HG02623 (cell line): ENCODE measurements around the gene NHEJ1.

Experiments used
- ATAC-seq: cut with Tn5 transposase; IDR thresholded peaks from one replicate; pipeline ENCODE4 v1.9.1; 2021; ENCODE audit warnings: moderate library complexity; ENCODE audit not compliant: unreplicated experiment

NHEJ1 gene

DNA sequence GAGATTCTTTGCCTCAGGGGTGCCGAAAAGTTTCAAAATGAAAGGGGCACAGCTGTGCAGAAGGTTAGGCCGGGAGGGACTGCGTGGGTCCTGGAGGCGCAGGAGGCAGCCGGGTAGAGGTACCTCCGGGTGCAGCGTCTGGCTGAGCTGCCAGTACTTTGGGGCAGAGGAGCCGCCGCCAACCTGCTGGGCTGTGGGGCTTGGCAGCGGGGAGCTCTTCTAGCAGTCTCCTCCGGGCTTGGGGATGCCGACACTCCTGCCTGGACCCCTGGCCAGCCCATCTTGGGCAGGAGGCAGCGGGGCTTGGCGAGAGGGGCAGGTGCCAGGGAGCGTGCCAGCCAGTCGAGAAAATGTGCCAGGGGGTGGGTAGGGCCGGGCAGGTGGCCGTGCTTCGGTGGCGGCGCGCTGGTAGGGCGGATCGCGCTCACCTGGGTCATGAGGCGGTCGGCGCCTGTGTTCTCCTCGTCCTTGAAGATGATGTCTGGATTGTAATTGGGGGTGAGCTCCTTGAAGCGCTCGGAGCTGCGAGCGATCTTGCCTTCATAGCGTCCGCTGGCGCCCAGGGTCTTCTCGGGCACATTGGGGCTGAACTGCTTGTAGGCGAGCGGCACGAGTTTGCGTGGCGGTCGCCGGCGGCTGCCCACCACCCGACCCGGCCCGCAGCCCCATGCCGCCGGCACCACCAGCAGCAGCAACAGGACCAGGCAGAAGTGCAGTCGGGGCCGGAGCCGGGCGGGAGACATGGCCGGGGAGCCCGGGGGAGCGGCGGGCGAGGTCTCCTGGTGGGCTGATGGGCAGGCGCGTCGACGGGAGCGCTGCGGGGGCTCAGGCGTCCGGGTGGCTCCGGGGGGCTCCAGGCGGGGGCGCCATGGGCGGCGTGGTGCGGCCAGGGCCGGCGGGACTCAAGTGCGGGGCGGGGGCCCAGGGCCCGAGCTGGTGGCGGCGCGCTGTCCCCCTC, 100.6 kb downstream of the NHEJ1 start:
- ATAC-seq = no peak

DNA sequence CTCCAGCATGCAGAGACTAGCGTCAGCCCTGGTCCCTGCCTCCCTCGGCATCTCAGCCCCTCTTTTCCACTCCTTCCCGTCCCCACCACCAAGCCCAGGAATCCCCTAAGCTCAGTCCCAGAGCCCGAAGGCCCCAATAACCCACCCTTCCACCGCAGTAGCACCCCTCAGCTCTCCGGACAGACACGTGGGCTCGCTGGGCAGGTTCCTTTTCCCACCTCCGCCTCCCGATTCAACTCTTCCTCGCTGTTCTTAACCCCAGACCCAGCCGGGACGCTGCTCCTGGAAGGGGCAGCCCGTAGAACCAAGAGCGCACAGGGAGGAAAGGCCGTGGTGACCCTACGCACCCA, 101.3 kb downstream of the NHEJ1 start:
- no peak for ATAC-seq

DNA sequence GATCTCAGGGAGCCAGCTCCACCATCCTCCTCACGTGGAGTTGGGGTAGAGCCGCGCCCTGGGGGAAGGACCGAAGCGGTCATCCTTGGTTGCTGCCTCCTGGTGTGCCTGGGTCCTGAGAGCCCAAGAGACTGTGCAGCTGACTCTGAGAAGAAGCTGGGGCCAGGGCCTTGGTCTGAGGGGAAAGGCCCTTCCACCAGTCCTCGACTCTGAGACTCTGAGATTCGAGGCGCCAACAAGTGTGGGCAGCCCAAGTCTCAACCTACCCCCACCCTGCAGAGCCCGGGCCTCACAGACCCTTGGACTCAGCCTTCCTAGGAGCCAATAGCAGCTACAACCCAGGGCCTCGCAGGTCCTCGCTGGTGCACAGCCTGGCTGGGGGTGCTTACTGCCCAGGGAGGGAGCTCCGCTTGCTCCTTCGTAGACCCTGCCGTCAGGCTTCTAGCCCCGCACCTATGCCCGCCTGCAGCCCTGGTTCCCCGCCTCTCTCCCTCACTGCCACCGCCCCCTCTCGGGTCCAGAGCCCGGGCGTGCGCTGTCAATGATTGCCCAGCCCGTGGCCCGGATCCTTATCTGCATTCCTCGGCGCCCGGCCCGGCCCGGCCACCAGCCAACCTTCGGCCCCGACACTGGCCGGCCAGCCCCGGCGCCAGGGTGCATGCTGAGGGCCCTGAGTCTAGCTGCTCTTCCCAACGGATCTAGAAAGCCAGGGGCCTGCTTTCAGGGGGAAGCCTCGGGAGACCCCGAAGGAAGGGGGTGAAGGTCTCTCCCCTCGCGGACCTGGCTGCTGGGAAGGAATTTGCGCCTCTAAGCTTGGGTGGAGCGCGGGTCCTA, 101.9 kb downstream of the NHEJ1 start:
- ATAC-seq = no peak

DNA sequence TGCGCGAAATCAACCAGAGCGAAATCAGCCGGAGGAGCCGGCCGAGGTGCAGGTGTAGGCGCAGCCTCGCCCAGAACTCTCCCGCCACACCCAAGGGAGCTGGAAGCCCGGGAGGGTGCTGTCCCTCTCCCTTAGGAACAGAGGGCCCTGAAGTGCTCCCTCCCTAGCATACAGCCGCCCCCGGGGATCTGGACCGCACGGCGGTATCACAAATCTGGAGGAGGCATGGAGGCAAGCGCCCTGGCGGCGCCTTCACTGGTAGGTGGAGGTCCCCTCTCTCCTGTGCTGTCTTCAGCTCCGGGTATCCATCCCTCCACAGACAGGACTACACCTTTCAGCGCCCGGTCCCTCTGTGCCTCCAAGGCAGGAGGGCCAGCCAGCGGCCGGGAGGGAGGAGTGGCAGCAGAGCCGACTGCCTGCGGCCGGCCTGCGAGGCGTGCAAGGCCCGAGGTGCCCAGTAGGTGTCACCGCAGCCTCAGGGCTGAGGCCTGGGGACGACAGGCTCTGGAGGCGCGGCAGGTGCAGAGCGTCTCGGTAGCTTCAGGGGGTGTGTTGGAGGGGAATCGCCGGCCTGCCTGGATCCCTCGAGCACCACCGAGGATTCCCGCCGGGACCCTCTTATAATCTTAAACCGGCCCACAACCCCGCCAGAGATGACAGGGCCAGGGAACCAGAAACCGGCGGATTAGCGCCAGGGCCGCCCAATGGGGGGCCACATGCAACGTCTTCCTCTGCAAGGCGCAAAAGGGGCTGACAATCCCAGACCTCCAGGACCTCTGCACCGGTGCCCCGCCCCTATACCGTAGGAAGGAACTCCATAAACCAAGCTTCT, 102.7 kb downstream of the NHEJ1 start:
- ATAC-seq = no peak

DNA sequence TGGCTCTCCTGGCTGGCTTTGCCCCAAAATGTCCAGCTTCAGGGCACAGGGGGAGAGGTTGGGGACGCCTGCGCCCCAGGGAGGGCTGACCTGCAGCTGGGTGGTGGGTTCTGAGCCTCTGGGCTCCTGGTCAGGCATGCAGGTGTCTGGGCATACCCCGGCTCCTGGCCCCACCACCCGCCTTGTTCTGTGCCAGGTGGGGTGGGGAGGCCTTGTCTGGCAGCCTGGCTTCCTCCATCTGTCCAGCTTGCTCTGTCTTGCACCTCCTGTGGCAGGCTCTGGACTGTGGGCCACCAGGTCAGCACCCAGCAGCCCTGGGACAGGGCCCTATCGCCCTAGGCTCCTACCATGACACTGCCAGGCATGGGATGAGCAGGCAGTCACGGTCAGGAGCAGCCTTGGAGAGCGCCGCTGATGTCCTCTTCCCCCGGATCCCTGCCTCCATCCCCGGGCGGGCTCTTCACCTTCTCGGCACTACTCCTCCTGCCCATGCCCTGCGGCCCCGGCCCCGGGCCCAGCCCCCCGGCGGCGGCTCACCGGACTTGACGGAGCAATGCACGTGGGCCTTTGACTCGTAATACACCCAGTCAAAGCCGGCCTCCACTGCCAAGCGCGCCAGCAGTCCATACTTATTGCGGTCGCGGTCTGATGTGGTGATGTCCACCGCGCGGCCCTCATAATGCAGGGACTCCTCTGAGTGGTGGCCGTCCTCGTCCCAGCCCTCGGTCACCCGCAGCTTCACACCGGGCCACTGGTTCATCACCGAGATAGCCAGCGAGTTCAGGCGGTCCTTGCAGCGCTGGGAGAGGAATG, 103.5 kb downstream of the NHEJ1 start:
- ATAC-seq = no peak

DNA sequence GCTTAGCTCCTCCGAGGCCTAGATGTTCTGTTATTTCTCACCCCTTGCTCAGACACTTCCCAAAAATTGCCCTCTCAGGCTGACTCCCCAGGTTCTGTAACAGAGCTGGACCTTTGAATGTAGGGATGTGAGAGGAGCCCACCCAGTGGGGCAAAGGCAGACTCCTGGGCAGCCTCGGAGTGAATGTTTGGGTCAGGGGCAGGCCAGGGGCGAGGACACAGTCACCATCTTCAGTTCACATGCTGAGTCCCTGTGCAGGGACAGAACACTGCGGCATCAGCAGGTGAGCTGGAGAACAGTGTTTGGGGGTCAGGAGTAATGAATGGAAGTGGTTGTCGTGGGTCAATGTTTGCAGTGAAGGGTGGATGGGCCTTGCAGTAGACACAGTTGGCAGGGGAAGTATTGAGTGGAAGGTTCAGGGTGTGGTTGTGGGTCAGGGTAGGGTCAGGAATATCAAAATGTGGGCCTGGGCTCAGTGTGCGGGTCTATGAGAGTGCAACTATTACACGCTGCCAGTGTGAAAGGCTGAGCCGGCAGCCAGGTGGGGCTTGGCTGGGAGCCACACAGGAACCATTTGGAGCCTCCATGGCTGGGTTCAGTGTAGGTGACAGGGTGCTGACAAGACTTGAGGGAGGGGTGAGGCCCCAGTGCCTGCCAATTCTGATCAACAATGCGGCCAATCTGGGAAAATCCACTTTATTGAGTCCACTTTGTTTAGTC, 104.3 kb downstream of the NHEJ1 start:
- no peak for ATAC-seq

DNA sequence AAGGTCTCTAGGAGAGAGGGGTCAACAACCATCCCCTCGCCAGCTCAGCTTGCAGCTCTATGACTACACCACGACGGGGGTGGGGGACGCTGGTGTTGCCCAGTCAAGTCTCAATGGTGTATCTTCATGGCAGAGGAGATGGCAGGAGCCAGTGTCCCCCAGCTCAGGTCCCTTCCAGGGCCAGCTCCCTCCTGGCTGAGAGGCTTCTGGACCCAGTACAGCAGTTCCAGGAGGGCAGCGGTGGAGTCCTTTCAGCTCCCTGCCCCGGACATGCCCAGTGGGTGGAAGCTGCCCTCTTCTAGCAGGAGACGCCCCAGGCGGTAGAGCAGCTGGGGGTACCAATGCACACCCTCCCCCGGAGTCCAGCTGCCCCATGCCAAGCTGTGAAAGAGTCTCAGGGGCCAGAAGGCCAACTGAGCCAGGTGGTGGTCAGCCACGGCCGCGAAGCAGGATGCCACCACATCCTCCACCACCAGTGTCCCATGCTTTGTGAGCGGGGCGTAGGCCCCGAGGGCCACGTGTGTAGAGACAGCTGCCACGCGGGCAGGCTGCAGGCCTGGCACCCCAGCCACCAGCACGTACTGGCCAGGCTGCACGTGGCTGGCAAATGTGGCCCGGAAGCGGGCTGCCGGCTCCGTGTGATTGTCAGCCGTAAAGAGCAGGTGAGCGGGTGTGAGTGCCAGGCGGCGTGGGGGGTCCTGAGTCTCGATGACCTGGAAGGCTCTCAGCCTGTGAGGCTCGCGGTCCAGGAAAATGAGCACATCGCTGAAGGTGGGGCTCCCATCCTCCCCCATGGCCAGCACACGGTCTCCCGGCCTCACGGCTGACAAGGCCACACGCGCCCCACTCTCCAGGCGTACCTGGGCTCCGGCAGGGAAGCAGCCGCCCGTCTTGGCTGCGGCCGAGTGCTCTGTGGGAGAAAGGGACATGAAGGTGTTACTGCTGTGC, 105.4 kb downstream of the NHEJ1 start:
- ATAC-seq = no peak

DNA sequence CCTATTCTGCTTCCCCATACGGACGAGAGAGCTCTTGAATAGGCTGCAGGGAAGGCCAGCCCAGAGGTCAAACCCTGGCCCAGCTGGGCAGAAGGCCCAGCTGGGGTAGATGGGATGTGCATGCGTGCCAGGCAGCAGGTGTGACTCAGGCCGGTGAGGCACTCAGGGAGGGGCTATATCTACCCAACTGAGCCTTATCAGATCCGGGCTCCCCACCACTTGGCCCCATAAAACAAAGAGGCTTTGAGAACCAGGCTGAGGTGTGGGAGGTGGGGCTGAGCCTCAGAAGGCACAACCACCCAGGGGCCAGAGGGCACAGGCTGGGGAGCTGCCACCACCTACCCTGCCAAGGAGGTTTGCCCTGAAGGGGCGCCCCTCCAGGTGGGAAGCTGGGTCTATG, 111.3 kb downstream of the NHEJ1 start:
- ATAC-seq = no peak

DNA sequence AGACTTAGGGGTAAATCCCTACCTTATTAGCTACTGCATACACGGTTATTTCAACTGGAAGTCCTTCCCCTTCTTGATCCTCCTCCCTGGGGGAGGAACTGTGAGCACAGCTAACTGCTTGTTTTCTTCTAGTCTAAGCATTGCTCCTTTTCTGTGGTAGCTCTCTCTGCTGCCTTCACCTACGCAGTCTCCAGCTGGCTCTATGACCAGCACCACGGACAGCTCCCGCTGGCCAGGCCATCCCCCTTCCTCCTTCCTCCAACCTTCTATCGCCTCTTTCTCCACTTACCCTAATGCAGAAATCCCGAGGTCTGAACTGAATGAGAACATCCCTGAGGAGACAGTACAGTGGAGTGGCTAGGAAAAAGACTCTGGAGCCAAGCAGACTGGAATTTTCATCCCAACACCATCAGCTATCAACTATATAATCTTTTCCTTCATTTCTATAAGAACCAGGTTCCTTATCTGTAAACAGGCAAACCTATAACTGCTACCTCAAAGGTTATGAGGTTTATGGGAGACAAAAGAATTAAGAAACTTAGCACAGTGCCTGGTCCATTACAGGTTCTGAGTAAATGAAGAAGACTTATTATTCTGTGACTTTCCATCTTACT, 114.6 kb downstream of the NHEJ1 start:
- ATAC-seq = no peak

DNA sequence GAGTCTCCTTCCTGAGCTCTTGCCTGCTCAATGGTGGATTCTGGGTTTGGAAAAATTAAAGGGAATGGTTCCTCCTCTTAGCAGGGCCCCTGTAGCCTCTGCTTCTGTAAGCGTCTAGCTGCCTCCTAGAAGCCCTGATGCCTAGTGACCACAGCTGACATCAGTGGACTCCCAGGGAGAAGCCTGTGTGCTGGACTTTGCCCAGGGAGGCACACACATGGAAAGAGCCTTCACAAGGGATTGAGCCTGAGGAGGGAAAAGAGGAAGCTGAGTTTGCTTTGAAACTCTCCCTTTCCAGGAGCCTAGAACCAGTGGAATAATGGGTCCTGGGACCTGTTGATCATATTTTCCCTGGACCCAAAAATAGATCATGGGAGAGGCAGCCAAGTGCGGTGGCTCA, 117.9 kb downstream of the NHEJ1 start:
- no peak for ATAC-seq

DNA sequence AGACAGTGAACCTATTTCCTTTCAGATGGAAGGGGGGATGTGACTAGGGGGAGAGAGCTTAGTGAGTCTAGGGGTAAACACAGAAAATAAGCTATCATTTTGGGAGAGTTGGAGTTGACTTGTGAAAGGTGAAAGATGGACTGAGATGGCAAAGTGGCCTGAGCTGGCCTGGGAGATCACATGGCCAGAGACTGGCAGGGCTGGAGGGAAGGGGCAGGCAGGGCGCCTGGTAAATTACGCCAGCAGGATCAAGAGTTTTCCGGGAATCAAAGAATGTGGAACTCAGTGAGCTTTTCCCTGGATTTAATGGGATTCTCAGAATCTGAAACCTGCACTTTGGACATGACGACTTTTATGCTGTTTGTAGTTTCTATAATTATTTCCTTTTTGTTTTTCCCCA, 118.5 kb downstream of the NHEJ1 start:
- ATAC-seq = no peak

DNA sequence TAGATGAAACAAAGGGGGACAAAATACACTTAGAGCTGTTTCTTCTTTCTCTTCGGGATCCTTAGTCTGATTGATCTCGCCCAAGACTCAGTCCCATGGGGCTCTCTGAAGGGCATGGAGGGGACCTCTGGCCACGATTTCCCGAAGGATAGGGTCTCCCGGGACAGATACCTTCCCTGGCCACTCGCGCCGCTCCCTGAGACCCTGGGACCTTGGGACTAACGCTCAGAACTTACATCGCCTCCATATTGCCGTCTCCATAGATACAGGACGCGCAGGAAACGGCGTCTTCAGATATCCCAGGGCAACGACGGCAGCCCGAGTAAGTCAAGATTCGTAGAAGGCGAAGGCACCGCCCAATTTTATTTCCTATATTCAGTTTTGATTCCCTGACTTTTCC, 119.4 kb downstream of the NHEJ1 start, which contains the start of gene CFAP65:
TSS of gene CFAP65 (minus strand) at position 265 of the 400 bp plus-strand sequence. CDS start 2,468 bp downstream, outside the sequence.
- ATAC-seq = no peak

DNA sequence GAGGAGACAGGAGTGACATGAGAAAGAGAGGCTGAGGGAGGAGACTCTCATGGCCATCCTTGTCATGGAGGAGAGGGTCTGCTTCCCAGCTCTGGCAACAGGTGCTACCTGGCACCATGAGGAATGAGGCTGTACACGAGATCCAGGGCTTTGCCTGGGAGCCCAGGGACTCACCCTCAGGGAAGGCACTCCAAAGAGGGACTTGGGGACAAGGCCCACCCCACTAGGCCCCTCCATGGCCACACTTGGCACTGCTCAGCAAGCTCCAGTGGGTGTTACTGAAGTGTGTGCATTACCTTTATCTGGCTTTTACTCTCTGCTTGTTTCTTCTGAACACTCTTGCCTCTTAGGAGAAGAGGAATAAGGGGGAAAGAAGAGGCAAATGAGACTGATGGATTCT, 122.0 kb downstream of the NHEJ1 start:
- ATAC-seq = no peak

DNA sequence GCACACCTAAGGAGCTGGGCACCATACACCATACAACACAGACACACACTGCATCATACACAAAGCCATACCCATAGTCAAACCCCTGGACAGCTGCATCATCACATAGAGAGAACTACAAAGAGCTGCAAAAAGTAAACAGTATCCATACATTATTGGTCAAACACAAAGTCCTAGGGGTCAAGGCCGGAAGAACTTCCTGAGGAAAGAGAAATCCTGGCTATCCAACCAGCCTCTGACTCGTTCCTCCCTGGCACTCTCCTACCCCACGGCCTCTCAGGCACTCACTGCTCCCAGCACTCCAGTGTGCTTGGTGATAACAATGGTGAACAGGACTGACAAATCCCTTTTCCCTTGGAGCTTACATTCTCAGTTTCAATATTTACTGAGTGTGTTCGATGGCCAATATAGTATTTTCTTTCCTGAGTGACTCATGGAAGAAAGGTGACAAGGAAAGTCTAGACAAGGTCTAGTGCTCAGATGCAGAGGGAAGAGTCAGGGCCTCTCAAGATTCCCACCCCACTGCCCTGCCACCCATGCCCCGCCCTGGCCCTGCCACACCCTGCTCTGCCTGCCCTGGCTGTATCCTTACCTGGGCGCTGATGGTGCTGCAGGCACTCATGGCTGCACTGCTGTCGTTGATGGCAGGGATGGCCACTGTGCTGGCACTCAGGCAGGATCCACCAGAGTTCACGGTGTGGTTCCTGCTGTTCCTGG, 122.7 kb downstream of the NHEJ1 start:
- no peak for ATAC-seq

DNA sequence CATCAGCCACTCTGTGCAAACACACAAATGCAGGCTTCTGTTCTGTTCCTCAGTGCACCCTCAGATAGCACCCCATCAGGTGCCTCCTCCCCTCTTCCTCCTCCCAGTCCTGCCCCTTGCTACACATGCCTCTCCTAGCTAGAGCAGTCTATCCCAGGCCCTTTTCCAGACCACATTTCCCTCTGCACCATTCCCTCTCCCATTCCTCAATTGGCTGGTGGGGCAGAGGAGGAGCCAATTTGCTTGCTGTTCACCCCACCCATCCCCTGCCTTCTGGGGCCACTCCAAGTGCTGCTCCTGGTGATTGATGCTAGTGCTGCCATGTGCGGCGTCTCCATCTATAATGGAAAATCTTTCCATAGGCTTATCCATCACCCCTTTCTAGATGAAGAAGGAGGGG, 124.7 kb downstream of the NHEJ1 start:
- ATAC-seq = no peak

DNA sequence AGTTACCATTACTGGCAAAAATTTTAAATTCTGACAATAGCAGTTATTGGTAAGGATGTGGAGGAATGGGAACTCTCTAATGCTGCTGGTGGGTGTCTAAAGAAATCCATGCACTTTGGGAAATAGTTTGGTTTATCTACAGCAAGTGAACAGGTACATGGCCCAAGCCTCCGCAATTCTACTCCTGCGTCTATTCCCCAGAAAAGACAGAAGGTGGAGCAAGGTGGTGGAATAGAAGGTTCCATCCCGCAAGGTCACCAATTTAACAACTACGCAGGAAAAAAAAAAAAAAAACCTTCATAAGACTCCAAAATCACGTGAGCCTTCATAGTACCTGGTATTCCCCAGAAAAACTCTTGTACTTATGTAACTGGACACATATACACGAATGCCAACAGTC, 125.8 kb downstream of the NHEJ1 start:
- no peak for ATAC-seq

DNA sequence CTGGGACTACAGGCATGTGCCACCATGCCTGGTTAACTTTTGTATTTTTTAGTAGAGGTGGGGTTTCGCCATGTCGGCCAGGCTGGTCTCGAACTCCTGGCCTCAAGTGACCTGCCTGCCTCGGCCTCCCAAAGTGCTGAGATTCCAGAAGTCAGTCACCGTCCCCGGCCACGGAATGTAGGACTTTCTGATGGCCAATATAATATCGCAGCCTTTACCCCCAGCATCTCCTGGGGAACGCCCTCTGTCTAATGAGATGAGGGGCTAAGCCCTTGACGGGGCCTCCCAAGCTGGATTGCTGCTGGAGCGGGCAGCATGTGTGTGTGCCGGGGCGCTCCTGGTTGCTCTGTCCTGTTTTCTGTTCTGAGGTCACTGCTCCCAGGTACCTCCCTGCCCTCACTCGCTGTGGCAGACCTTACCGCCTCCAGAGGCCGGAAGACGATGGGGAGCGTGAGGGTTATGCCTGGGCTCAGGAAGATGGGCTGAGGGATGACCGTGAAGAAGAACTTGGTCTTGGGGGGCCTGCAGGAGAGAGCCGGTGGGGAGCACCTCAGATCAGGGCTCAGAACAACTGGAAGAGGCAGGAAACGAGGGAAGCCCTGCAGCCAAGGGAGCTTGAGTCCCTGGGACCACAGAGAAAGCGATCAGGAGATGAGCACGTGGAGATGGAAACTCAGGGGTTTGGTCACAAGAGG, 128.4 kb downstream of the NHEJ1 start:
- ATAC-seq = no peak
